GM18873 (cell line): ENCODE measurements around the gene LCN10.
"Not testable (repeated sequence)": the region's sequence is repeated elsewhere in the genome, so short reads cannot be mapped to it uniquely, and the experiment has no call there.

Experiments used
- ATAC-seq: cut with Tn5 transposase; IDR thresholded peaks from one replicate; pipeline ENCODE4 v1.9.1; 2021; ENCODE audit warnings: mild to moderate bottlenecking, moderate library complexity, moderate number of reproducible peaks; ENCODE audit not compliant: unreplicated experiment, low FRiP score

LCN10 gene

DNA sequence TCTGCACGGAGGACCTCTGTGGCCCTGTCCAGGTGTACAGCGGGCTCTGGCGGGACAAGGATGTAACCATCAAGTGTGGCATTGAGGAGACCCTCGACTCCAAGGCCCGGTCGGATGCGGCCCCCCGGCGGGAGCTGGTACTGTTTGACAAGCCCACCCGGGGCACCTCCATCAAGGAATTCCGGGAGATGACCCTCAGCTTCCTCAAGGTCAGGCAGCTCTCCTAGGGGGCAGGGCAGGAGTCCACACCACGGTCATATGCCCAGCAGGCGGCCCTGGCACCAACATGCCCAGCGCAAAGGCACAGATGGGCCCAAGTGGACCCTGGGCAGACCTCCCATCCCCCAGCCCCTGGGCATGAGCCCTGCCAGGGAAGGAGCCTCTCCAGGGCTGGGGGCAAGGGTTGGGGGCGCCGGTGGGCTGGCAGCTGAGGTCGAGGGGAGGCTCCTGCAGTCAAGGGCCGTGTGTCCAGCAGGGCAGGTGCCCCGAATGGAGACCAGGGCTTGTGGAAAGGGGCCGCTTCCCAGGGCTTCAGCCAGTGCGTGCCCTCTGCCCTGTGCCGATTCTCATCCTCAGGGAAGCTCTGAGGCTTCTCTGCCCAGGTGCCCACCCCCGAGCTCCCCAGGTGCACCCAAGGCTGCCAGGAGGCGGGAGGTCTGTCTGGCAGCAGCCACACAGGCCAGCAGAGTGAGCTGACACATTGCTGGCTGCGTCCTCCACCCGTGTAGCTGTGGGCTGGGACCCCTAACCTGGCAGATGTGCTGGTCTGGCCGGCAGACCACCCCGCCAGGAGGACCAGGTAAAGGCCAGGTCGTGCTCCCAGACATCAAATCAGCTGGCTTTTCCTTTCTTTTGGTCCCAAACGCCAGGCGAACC lies 20.4 kb downstream of the LCN10 start:
- ATAC-seq: no peak

DNA sequence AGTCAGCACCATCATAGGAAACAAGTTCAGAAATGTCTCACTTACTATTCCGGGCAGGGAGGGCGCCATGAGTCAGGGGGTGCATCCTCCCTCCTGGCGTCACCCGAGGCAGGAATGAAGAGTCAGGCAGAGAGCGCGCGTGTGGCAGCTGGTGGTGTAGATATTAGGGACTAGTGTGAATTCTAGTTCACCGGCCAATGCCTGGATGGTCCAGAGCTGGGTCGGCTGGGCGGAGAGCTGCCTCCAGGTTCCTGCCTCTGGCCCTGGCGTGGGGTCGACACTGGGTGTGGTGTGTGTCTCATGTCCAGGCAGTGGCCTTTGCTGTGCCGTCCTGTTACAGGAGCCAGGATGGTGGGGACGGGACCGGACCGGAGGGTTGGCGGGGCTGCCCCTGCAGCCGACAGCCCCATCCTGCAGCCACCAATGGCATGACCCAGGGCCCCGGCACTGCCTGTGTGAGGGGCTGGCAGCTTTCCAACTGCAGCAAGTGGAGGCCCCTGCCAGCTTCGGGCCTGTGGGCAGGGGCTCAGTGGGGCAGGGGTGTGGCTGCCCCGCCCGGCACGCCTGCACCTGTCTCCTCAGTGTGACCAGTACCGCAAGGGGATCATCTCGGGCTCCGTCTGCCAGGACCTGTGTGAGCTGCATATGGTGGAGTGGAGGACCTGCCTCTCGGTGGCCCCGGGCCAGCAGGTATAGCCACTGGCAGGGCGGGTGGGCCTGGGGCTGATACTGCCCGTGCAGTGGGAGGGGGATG lies 21.2 kb downstream of the LCN10 start:
- ATAC-seq: no peak

DNA sequence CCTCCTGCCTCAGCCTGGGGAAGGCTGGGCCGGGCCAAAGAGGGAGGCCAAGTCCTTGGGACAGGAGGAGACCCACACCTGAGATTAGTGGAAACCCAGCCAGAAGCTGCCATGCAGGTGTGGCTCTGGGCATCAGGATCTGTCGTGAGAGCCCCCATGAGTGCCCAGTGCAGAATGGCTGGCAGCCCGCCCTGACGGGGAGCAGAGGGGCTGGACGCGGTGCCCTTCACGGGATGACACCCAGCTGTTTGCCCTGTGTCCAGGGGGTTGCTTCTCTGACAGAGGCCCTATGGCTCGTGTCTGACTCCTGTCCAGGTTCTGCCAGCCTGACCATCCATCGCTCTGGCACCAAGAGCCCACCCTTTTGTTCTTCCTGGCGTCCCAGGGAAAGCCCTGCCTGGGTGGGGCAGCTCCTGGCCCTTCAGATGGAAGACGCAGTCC lies 21.8 kb downstream of the LCN10 start:
- no peak for ATAC-seq

DNA sequence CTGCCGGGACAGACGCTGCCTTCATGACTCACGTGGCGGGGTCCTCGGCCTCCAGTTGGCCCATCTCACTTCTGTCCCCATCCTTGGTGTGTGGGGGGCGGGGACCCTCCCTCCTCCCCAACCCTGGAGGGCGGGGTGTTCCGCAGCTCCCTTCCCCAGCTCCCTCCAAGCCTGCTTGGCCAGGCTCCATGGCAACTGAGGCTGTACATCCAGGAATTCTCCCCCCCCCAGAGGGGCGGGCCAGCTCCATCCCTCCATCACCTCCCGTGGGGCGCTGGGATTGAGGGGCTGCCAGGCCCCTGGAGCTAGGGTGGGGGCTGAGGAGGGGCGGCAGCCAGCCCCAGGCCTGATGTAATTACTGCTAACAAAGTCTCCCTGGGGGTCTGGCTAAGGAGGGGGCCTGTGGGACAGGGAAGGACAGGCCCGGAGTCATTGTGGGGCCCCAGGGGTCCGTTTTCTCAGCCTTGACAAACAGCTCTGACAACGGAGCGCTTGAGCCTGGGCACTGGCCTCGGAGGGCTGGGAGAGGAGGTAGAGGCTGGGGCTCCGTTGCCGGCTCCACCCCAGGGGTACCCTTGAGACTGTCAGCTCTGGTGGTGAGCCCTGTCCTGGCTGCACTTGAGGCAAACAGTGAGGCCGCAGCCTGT lies 22.4 kb downstream of the LCN10 start:
- ATAC-seq: no peak

DNA sequence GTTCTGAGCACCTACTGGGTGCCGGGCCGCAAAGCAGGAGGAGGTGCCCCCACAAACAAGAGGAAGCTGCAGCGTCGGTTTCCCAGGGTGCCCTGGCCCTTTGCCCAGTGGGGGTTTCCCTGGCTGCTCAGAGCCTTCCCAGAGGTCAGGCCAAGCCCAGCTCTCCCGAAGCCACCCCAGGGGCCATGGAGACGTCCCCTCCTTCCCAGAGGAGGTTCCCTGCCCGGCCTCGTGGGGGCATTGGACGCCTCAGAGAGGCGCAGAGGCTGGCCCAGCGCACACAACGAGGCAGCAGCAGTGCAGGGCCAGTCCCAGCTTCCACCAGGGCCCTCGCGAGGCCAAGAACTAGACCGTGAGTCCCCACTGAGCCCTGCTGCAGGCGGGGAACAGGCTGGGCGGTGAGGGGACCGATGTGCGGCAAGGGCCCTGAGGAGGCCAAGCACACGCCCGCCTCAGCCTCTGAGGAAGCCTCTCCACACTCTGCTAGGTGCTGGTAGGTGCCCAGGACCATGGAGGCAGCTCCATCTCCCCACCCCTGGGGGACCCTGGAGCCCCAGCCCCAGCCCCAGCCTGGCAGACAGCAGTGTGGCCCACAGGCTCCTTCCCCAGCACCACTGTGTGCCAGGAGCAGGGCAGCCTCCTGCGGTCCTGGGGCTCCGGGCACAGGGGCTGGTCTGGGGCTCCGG lies 23.4 kb downstream of the LCN10 start:
- no peak for ATAC-seq

DNA sequence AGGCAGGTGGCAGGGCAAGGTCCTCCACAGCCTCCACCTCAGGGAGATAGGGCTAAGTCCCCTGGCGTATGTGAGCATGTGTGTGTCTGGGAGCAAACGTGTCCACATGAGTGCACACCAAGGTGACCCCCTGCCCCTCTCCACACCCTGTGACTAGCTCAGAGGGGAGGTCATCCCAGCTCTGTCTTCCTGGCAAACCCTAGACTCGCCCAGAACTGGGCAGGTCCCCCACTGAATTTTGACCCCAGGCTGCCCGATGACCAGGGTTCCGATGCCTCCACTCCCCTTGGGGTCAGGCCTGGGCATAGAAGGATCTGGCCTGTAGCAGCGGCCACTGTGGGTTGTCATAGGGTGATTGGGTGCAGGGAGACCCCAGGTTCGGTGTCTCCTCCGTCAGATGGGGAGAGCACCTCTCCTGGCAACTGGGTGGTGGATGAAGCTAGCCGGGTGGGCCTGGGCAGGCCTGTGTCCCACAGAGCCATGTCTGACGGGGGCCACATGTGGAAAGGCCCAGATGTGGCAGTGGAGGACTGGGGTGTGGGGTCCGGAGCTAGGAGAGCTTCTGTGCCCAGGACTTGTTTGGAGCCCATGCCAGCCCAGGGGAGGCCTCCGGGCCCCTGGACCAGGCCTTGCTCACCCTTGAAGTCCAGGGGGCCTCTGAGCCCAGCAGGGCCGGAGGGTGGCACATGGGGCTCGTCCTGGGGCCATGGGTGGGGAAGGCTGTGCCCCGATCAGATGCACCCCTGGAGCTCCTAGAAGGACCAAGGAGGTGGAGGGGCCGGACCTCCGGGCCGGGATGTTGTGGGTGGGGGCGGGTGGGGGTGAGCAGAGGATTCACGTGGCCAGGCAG lies 24.2 kb downstream of the LCN10 start:
- ATAC-seq: no peak

DNA sequence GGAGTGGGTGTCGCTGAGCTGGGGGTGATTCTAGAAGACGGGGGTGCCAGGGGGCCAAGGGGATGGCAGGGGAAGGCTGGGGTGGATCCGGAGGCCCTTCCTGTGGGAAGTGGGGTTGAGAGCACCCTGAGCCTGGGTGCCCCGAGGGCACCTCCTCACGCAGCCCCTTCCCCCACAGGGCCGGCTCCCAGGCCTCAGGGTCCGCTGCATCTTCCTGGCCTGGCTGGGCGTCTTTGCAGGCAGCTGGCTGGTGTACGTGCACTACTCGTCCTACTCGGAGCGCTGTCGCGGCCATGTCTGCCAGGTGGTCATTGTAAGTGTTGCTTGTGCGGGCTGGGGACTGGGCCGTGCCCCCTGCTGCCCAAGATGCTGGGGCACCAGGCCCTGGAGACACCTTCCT lies 25.3 kb downstream of the LCN10 start:
- no peak for ATAC-seq

DNA sequence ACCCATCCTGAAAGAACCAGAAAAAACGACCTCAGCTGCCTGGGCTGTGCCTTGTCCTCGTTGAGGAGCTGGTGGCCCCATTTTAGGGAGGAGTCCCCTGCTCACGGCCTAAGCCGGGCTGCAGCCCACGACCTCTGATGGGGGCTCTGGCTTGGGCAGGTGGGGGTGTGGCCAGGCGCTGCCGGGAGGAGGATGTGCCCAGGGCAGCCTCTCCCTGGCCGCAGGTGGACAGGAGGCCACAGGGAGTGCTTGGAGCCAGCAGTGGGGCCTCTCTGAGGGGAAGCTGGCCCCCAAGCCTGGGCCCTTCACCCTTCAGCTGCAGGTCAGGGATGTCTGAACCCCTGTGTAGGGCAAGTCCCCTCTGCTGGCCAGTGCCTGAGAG lies 27.9 kb downstream of the LCN10 start:
- no peak for ATAC-seq

DNA sequence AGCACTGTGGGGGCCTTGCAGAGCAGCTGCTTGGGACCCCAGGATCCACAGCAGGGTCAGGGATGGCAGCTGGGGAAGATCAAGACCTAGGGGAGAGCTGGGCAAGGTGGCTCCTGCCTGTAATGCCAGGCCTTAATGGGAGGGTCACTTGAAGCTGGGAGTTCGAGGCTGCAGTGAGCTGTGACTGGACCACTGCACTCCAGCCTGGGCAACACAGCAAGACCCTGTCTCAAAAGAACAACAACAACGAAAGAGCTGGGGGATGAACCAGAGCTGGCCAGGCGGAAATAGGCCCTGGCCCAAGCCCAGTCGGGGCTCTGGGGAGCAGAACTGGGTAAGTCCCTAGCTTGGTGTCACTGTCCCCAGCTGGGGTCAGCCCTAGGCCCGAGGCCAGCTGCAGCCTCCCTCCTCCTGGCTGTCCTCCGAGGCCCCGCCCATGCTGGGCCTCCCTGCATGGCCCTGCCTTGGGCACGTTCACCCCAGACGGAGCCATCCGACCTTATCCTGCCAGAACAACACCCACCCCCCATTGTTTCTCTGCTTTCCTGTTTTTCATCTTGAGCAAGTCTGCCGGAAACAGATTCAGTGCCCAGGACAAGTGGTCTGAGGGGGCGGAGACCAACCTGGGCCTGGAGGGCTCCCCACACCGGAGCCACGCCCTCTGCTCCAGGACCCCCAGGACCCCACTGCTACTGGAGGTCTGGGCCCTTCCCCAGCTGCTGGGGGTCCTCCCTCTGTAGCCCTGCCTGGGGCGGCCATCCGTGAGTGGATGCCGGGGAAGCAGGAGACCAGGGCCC lies 28.4 kb downstream of the LCN10 start:
- no peak for ATAC-seq

DNA sequence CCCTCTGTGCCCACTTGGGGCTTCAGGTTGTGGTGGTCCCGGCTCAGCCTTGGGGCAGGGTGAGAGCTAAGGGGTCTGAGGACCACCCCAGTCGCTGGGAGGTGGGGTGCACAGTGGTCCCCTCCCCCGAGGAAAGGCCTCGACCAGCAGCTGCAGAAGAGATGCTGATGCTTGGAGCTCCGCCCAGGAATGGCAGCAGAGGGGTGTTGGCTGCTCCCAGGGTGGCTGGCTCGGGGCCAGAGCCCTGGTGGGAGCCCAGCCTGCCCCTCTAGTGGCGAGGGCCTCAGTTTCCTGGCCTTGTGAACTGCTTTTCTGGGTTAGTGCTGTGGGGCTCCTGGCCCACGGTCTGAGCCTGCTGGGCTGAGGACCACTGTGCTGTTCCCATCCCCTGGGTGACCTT lies 29.2 kb downstream of the LCN10 start:
- ATAC-seq: no peak

DNA sequence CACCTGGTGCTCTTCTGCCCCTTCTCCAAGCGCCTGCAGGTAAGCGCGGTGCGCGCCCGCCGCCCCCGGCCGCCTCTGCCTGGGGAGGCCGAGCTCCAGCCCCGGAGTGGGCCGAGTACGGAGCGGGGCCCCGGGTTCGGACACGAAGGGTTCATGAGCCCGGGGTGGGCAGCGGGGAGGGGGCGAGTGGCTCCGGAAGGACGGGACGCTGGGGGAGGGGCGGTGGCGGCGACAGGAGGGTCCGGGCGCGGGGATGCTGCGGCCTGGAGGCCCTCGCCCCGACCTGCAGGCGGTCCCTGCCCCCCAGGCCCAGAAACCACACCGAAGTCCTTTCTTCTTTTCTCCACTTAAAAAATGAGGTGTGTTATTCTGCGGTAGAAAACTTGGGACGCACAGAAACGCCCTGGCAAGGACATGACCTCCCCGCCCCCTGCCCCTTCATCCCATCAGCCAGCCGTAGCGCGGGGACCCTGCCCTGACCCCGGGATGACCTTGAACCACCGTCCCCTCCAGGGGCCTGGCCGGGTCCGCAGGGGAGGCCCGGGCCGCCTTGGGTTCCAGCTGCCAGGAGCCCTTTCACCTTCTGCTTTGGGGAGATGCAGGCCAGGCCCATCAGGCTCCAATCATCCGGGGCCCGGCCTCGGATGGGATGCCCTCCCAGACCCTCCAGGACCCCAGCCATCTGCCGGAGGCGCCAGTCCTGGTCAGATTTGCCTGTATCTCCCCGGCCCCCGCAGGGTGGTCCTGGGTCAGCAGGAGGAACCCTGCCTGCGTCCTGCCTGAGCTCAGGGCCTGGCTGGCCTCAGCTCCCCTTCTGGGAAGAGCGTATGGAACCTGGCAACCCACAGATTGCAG lies 29.8 kb downstream of the LCN10 start:
- no peak for ATAC-seq

DNA sequence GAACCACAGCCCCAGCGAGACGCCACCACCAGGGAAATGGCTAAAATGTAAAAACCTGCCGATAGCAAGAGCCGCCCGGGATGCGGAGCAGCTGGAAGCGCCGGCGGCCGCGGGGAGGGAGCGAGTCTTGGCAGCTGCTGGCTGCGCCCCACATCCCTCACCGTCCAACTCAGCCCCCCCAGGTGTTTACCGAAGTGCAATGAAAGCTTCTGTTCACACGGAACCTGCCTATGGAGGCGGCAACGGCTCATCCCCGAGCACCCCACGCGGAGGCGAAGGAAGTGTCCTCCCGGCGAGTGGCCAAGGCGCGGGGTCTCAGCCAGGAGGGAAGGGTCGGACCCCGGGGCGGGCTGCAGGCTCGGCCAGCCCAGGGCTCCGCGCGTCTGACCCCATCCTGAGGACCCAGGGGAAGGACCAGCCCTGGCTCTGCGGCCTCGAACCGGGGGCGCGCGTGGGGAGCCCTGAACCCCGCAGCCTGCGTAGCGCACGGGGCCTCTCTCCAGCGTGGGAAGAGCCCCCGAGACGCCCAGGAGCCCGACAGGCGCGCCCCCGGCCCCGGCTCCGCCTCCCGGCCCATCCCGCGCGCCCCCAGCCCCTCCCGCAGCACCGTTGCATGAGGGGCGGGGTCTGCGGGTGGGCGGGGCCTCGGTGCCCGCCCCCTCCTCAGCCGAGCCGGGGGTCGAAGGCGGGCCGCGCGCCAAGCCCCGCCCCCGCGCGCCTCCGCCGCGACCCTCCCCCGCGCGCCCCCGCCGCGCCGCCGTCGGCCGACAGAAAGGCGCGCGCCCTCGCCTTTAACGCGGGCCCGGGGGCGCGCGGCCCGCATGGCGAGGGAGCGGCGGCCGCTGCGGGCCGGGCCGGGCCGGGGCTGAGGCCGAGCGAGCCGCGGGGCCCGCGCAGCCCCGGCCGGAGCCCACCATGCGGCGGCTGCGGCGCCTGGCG lies 30.7 kb downstream of the LCN10 start, which contains the start of gene DIPK1B:
Gene DIPK1B, plus strand, starts transcription at position 822 of the 939 bp plus-strand sequence. Its CDS starts 94 bp downstream, at position 916.
- no peak for ATAC-seq

DNA sequence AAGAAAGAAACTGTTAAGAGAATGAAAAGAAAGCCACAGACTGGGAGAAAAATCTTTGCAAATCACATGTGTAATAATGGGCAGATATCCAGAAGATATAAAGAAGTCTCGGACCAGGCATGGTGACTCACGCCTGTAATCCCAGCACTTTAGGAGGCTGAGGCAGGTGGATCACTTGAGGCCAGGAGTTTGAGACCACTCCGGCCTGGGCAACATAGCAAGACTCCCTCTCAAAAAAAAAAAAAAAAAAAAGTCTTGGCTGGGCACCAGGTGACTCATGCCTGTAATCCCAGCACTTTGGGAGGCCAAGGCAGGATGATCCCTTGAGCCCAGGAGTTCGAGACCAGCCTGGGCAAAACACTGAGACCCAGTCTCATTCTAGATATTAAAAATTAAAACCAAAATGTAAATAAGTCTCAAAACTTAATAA lies 31.5 kb downstream of the LCN10 start:
- ATAC-seq: not testable (repeated sequence)

DNA sequence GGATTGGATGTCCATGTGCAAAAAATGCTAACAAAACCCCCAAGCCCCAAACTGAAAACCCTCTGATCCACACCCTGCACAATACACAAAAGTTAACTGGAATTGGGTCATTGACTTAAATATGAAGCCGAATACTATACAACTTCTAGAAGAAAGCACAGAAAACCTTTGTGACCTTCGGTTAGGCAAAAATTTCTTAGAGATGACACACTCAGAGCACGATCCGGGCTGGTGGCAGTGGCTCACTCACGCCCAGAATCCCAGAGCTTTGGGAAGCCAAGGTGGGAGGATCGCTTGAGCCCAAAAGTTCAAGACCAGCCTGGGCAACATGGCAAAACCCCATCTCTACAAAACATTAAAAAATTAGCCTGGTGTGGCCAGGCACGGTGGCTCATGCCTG lies 32.2 kb downstream of the LCN10 start:
- no peak for ATAC-seq

DNA sequence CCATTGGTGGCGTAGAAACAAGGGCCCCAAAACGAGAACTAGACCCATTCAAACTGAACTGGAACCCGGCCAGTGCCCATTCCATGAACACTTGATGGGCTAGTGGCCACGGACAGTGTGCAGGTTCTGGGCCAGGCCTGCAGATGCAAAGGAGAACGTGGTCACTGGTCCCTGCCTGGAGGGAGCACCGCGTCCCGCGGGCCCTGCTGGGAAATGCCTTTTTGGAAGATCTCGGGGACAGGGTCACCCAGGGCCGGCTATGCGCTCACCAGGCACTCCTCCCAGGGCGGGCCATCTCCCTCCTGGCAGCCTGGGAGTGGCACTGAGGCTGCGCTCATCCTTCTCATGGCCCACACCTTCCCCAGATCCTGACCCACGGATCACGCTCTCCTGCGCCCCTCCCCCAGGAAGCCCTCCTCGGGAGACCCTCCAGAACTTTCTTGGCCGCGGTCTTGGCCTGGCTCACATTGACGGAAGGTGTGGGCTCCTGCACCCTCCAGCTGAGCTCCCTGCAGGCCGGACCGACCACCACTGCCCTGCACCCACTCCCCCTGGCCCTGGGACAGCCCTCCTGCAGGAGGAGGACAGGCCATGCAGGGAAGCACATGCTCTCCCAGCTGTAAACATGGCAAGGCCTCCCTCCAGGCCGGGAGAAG lies 33.2 kb downstream of the LCN10 start:
- ATAC-seq: no peak

DNA sequence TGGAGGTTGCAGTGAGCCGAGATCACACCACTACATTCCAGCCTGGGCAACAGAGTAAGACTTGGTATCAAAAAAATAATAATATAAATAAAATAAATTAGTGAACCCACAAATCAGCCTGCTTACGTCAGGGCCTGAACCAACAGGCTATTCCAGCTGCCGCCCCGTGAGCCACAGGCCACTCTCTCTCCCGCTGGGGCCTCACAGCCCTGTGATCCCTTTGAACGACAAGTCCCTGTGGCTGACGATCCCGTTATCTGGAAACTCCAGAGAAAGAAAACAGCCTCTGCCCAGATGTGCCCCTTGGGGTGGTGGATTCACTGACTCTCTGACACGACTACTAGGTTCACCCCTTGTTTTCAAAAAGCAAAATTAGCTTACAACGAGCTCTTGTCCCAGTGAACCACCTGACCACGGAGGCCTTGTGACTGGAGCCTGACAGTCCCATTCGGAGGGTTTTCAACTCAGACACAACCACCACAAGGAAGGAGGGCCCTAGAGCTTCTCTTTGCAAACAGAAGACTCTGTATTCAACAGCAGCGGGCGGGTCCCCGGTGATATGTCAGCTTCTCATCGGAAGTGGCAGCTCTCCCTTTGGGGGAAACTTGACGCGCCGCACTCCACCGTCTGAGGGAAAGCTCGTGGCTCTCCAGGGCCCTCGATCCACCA lies 34.8 kb downstream of the LCN10 start:
- no peak for ATAC-seq
